ENCODE results near the gene TAS1R1. TPM values are rescaled to one million over a fixed set of nuclear protein-coding genes. Genes with fewer than 3 reads are reported as not detected.

TAS1R1 gene
- total and polyA plus RNA-seq, 9 of the 15 experiments (the other 6 are each of a cell fraction or from before 2014, with no cell fraction given), result 0.06 TPM; not detected in 8

GRCh38 chr1:6599141-6599975 lies 44.3 kb downstream of the TAS1R1 start:
- in situ Hi-C loops (cut with MboI) (no loop called here), intact Hi-C loops (cut with micrococcal nuclease) (no loop called here)
- Histone ChIP-seq H2AFZ (ENCODE audit: low read depth, low read length) (no peak overlapping the region), H3K4me3 (peak overlapping the region; percentile 28; the same call in 1 of the 2 replicates), H3K27me3 (ENCODE audit: control insufficient read depth in 2 of 2, insufficient read depth in 2 of 2, low read length in 2 of 2) (no peaks in the 10 kb centered on the region), H3K9me3 (replicated peaks; ENCODE audit: control insufficient read depth, insufficient read depth, low read depth, low read length) (no peaks in the 10 kb centered on the region), H4K20me1 (replicated peaks; ENCODE audit: control insufficient read depth, insufficient read depth, low read length) (peaks cover 50% of the 10 kb centered on the region), H3K36me3 (ENCODE audit: control insufficient read depth, insufficient read depth, low read length) (peaks cover 62% of the 10 kb centered on the region), H3K9me1 (ENCODE audit: control insufficient read depth, insufficient read depth, low read length) (peaks cover 23% of the 10 kb centered on the region), H3K9ac (ENCODE audit: insufficient read depth in 1 of 2, low read depth in 2 of 2, low read length in 2 of 2) (peak overlapping the region; percentile 79 to 93), H3K4me1 (replicated peaks in 1 of 2; ENCODE audit: control insufficient read depth in 2 of 2, insufficient read depth in 2 of 2, low read length in 2 of 2) (peaks cover 35 to 64% of the 10 kb centered on the region in 2 experiments), H3K4me2 (ENCODE audit: insufficient read depth, low read length) (peak overlapping the region; percentile 72), H3K79me2 (ENCODE audit: control insufficient read depth, insufficient read depth, low read length) (peaks cover 74% of the 10 kb centered on the region), H3K27ac (ENCODE audit: extremely low read depth, low read depth, low read length) (peak overlapping the region; percentile 63; the same call in 2 of the 3 replicates)
- CTCF ChIA-PET (ENCODE audit: low intra/inter-chr PET ratio), result no interaction called here
- FAIRE-seq (no peak), DNase-seq (ENCODE audit: extremely low read depth in 1 of 4, low spot score in 3 of 4) (no peak), ATAC-seq (no peak)
- POLR2A ChIA-PET, result interaction anchor here (0.5 to 10.7 kb wide), 12 partner anchors 7 to 1213 kb away, joined by 3 to 221 read pairs (median 4); partner anchors contain the start of gene ZBTB48
- 82% methylated on average over 26 of the region's 31 CpGs for WGBS (ENCODE audit: insufficient coverage, low coverage, missing lambda C conversion rate)
- BruUV-seq (replicated peaks), result no TSS peak
- TF ChIP-seq POLR2A (conservative IDR thresholded peaks at IDR 0.05) (no peak), EGR1 (conservative IDR thresholded peaks at IDR 0.05) (peak; percentile 77), ZBTB7A (IDR thresholded peaks at IDR 0.05; ENCODE audit: borderline replicate concordance, control insufficient read depth, low read depth, low read length) (0 out of 2 replicates have a peak, but pooled peaks have one; percentile 12), ETV1 (tag; conservative IDR thresholded peaks at IDR 0.05; ENCODE audit: low read depth) (no peak), NCOR1 (IDR thresholded peaks at IDR 0.05) (no peak), ZBTB5 (IDR thresholded peaks at IDR 0.05) (no peak), POLR2G (IDR thresholded peaks at IDR 0.05; ENCODE audit: low read depth, low read length) (peak; percentile 53), ZNF57 (CRISPR knock-in tag; IDR thresholded peaks at IDR 0.05) (no peak), TBP (optimal IDR thresholded peaks at IDR 0.05; ENCODE audit: low read depth, low read length) (no peak), SPI1 (IDR thresholded peaks at IDR 0.05; ENCODE audit: borderline replicate concordance, low read depth, low read length) (0 out of 2 replicates have a peak, but pooled peaks have one; percentile 42), DIDO1 (tag; IDR thresholded peaks at IDR 0.05; ENCODE audit: low read depth) (no peak), POLR2AphosphoS5 (IDR thresholded peaks at IDR 0.05; ENCODE audit: control insufficient read depth, insufficient read depth, low read depth, low read length) (0 out of 2 replicates have a peak, but pooled peaks have one; percentile 17), UBTF (IDR thresholded peaks at IDR 0.05; ENCODE audit: borderline replicate concordance in 1 of 2, low read depth in 2 of 2, low read length in 2 of 2) (no peak), RBFOX2 (IDR thresholded peaks at IDR 0.05; ENCODE audit: low read depth, low read length) (peak; percentile 68), TFAP4 (CRISPR knock-in tag; IDR thresholded peaks at IDR 0.05; ENCODE audit: borderline replicate concordance) (0 out of 2 replicates have a peak, but pooled peaks have one; percentile 14)
